HG02571 (cell line): Measurements from ENCODE around the gene ZNF668.
A peak's percentile ranks its signal among the peaks of the same experiment; 100 is the strongest.

ENCODE experiments used
- ATAC-seq: cut with Tn5 transposase; IDR thresholded peaks from one replicate; pipeline ENCODE4 v1.9.1; 2021; ENCODE audit warnings: mild to moderate bottlenecking, moderate library complexity; ENCODE audit not compliant: unreplicated experiment

ZNF668 gene

GRCh38 chr16:31073970-31074813 is at the start of gene ZNF668, which contains the start of gene ZNF646:
TSS of gene ZNF668 (minus strand) at chr16:31074240. CDS start at chr16:31064459, 9,781 bp downstream.
TSS of gene ZNF646 (plus strand) at chr16:31074422. CDS start at chr16:31076325, 1,903 bp downstream.
- ATAC-seq: peak; percentile 67

- ATAC-seq: no peak
These were observed 46.1 kb upstream of the ZNF668 start for GRCh38 chr16:31120129-31120528.

GRCh38 chr16:31118223-31119155 is 44.4 kb upstream of the ZNF668 start:
- no peak for ATAC-seq

GRCh38 chr16:31117384-31118222 is 43.6 kb upstream of the ZNF668 start, which contains the start of gene KAT8:
TSS of gene KAT8 (plus strand) at chr16:31117664. CDS start at chr16:31117682, 18 bp downstream.
- ATAC-seq: peak; percentile 84

- ATAC-seq: no peak
These were observed 40.4 kb upstream of the ZNF668 start for GRCh38 chr16:31114468-31114867.

- ATAC-seq: no peak
These were observed 39.4 kb upstream of the ZNF668 start for GRCh38 chr16:31113121-31114120.

GRCh38 chr16:31112711-31113110 is 38.7 kb upstream of the ZNF668 start:
- no peak for ATAC-seq

- no peak for ATAC-seq
These were observed 37.9 kb upstream of the ZNF668 start for GRCh38 chr16:31111881-31112466.

- ATAC-seq: no peak
These were observed 36.3 kb upstream of the ZNF668 start for GRCh38 chr16:31110106-31111034.

- ATAC-seq: no peak
These were observed 35.6 kb upstream of the ZNF668 start for GRCh38 chr16:31109622-31110021.

GRCh38 chr16:31108794-31109558 is 34.9 kb upstream of the ZNF668 start:
- ATAC-seq: no peak

GRCh38 chr16:31108035-31108793 is 34.2 kb upstream of the ZNF668 start, which contains the start of gene BCKDK:
TSS of gene BCKDK (plus strand) at chr16:31108386. CDS start at chr16:31109224, 838 bp downstream.
- ATAC-seq: peak; percentile 75

GRCh38 chr16:31107465-31107867 is 33.4 kb upstream of the ZNF668 start:
- peak; percentile 47 for ATAC-seq

GRCh38 chr16:31106509-31107464 is 32.7 kb upstream of the ZNF668 start:
- ATAC-seq: no peak

GRCh38 chr16:31105677-31106213 is 31.7 kb upstream of the ZNF668 start:
- ATAC-seq: peak; percentile 35
